Naive thymus-derived CD4-positive, alpha-beta T cell (primary cell): ENCODE results near the gene CDK5. TPM values are rescaled to one million over a fixed set of nuclear protein-coding genes. Genes with fewer than 3 reads are reported as not detected.

Source experiments
- ATAC-seq: fragments of 150-1000 bp; cut with Tn5 transposase; 2 replicates; pipeline ENCODE4 v1.10.0; 2021; ENCODE audit warnings: mild to moderate bottlenecking, moderate library complexity
- CTCF ChIA-PET: fragments of 350-600 bp; sonication (Branson Sonifier 250); formaldehyde crosslinking; loops from one replicate; lab custom pipeline; 2021; ENCODE audit warnings: antibody characterized with exemption; lab: Charles Lee
- POLR2A ChIA-PET: fragments of 350-600 bp; sonication (Branson Sonifier 250); formaldehyde crosslinking; loops from one replicate; lab custom pipeline; 2021; ENCODE audit warnings: antibody characterized with exemption, inconsistent platforms; lab: Charles Lee
- DNase-seq, 9 donors: peaks; one replicate each; pipeline versions ENCODE4 v3.0.0 to v3.0.0-alpha.2; 2020 to 2022; ENCODE audit warnings: mixed read lengths in 1 of 9
- H3K27ac ChIP-seq: one replicate; pipeline ENCODE4 v1.7.0; 2013; ENCODE audit warnings: mild to moderate bottlenecking, low read depth, low read length, moderate library complexity
- H3K27me3 ChIP-seq, 2 donors: one replicate each; pipeline ENCODE4 v1.7.0; 2013; ENCODE audit warnings: low read length in 2 of 2, mild to moderate bottlenecking in 2 of 2, moderate library complexity in 2 of 2; ENCODE audit not compliant: control insufficient read depth in 2 of 2, insufficient read depth in 2 of 2
- H3K36me3 ChIP-seq, 3 experiments: 1 replicate in 2 of 3; 2 replicates in 1 of 3; pipeline ENCODE4 v1.7.0; 2013; ENCODE audit warnings: low read length in 3 of 3, mild to moderate bottlenecking in 3 of 3, moderate library complexity in 1 of 3; ENCODE audit not compliant: insufficient read depth in 3 of 3, control insufficient read depth in 2 of 3
- H3K4me1 ChIP-seq, 2 donors: one replicate each; pipeline ENCODE4 v1.7.0; 2013; ENCODE audit warnings: low read length in 2 of 2, mild to moderate bottlenecking in 2 of 2, moderate library complexity in 1 of 2; ENCODE audit not compliant: control insufficient read depth in 2 of 2, insufficient read depth in 2 of 2
- H3K4me3 ChIP-seq: 2 replicates; pipeline ENCODE4 v1.7.0; 2013; ENCODE audit warnings: mild to moderate bottlenecking, low read length
- H3K9me3 ChIP-seq, 3 experiments: 1 replicate in 2 of 3; 2 replicates in 1 of 3; pipeline ENCODE4 v1.7.0; 2013; ENCODE audit warnings: low read length in 3 of 3; ENCODE audit not compliant: control insufficient read depth in 2 of 3
- H3K27ac Mint-ChIP-seq, 9 donors: one replicate each; pipeline ENCODE4 v1.8.0; 2020 to 2022; ENCODE audit warnings: mixed read lengths in 9 of 9, mild to moderate bottlenecking in 8 of 9, moderate library complexity in 5 of 9, inconsistent platforms in 2 of 9
- H3K27me3 Mint-ChIP-seq, 5 donors: one replicate each; pipeline ENCODE4 v1.8.0; 2021 to 2022; ENCODE audit warnings: mixed read lengths in 5 of 5, mild to moderate bottlenecking in 1 of 5
- H3K36me3 Mint-ChIP-seq, 5 donors: one replicate each; pipeline ENCODE4 v1.8.0; 2020 to 2022; ENCODE audit warnings: mixed read lengths in 5 of 5, mild to moderate bottlenecking in 3 of 5, inconsistent platforms in 1 of 5
- H3K4me1 Mint-ChIP-seq, 7 donors: one replicate each; pipeline ENCODE4 v1.8.0; 2020 to 2022; ENCODE audit warnings: mixed read lengths in 7 of 7, mild to moderate bottlenecking in 3 of 7, inconsistent platforms in 1 of 7
- H3K4me3 Mint-ChIP-seq, 10 donors: one replicate each; pipeline ENCODE4 v1.8.0; 2020 to 2022; ENCODE audit warnings: mild to moderate bottlenecking in 10 of 10, mixed read lengths in 10 of 10, moderate library complexity in 6 of 10, inconsistent platforms in 2 of 10
- H3K9me3 Mint-ChIP-seq, 11 donors: one replicate each; pipeline ENCODE4 v1.8.0; 2020 to 2022; ENCODE audit warnings: mixed read lengths in 11 of 11, mild to moderate bottlenecking in 4 of 11, inconsistent platforms in 1 of 11, moderate library complexity in 1 of 11
- intact Hi-C, 2 donors: fragments of 100-400 bp; cut with micrococcal nuclease; formaldehyde crosslinking; loops; one replicate each; pipeline ENCODE4 v1.15.1; 2023
- polyA plus RNA-seq, 2 donors: library from polyadenylated mRNA; unstranded; fragments of 300-500 nt; fragmentation: Illumina TruSeq; gene quantifications; one replicate each; pipeline ENCODE4 v1.2.3, GENCODE V29; 2021
- total RNA-seq, 6 experiments: library from RNA in 5 of 6; stranded (reverse) in 5 of 6; gene quantifications; 1 replicate in 5 of 6; 2 replicates in 1 of 6; pipeline ENCODE4 v1.2.3 and lab custom pipeline; 2021 to 2026

CDK5 gene
- total and polyA plus RNA-seq, 7 experiments from 2014 or later: 4.2 to 20.2 (median 7.7) TPM

DNA sequence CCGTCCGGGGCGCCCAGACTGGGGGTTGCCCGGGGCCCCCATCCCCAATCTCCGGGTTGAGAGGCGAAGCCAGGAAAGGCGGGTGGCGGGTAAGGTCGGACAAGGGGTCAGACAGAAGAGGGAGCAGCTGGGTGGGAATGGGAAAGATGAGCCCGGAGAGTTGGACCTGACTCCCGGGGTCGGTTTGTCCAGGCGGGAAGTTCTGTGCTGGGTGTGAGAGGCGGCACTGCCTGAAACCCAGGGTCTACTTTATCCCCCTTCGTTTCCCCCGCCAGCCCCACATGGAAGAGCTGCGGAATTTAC is 2.4 kb upstream of the CDK5 start:
- no peak for ATAC-seq
- H3K36me3 Mint-ChIP-seq: no peaks in the 10 kb centered on the region
- POLR2A ChIA-PET: interaction anchor here (0.5 to 2.8 kb wide), 3 partner anchors 24 to 1820 kb away, joined by 3 to 14 read pairs (median 4); partner anchors contain the start of gene TMUB1
- Histone ChIP-seq H3K36me3 (peaks cover 0 to 9% (median 0%) of the 10 kb centered on the region in 3 experiments), H3K4me1 (peaks cover 25 to 32% of the 10 kb centered on the region in 2 donors), H3K4me3 (peak overlapping the region; percentile 78), H3K9me3 (no peaks in the 10 kb centered on the region), H3K27ac (peak overlapping the region; percentile 92), H3K27me3 (no peaks in the 10 kb centered on the region)
- no peak for DNase-seq
- no peaks in the 10 kb centered on the region for H3K27me3 Mint-ChIP-seq
- CTCF ChIA-PET: interaction anchor here (0.6 to 3.5 kb wide), 2 partner anchors 24 to 304 kb away, joined by 3 to 15 read pairs; partner anchors contain the start of gene TMUB1
- intact Hi-C loops: no loop called here
- H3K9me3 Mint-ChIP-seq: peaks cover 0 to 1% (median 0%) of the 10 kb centered on the region in 11 donors
- peaks cover 25 to 38% (median 32%) of the 10 kb centered on the region in 7 donors for H3K4me1 Mint-ChIP-seq
- H3K27ac Mint-ChIP-seq: peak overlapping the region in 5 of 9 donors; percentile 38 to 86 (median 83)
- H3K4me3 Mint-ChIP-seq: peak overlapping the region; percentile 73 to 99 (median 93)

DNA sequence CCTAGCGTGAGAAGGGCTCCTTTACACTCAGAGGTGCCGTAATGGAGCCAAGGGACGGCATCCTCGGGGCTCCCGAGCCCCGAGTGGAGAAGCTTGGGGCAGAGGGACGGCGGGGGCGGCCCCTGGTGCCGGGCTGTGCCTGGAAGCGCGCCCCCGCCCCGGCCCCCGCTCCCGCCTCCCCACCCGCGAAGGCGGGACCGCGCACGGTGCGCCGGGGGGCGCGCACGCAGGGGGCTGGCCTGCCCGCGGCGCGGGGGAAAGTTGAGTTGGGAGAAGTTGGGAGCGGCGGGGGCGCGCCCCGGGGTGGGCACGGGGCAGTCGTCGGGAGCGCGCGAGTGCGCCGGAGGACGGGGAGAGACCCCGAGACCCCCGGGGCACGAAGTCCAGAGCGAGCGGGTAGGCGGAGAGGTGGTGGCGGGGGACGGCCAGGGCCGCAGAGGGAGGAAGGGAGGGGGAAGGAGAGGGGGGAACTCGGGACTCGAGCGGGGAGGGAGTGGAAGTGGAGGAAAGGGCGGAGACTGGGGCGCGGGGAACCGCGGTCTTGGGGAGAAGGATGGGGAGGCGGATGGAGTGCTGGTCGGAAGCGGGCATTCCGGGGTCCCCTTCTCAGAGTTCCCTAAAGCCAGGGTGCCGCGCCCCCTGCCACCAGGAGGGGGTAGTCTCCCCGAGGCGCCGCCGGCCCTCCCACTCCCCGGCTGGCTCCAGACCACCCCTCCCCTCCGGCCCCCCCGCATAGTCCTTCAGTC is 1.8 kb upstream of the CDK5 start, which contains the start of gene SLC4A2:
SLC4A2 (plus strand) TSS at position 223 of the 746 bp plus-strand sequence. CDS start 2,399 bp downstream, outside the sequence.
- no peaks in the 10 kb centered on the region for H3K9me3 ChIP-seq
- peak within 1 kb of the TSS; percentile 91 to 99 (median 94) for H3K4me3 Mint-ChIP-seq
- H3K27me3 ChIP-seq: no peaks in the 10 kb centered on the region
- H3K27ac Mint-ChIP-seq: peak within 1 kb of the TSS; percentile 86 to 96 (median 93)
- no peaks in the 10 kb centered on the region for H3K27me3 Mint-ChIP-seq
- H3K27ac ChIP-seq: peak within 1 kb of the TSS; percentile 92
- intact Hi-C loops: loop anchor here (1.0 to 5.0 kb wide), 9 partner anchors 8 to 691 kb away; partner anchors contain the start of genes REPIN1 (in 1 of the 2) and ZNF775 (in 1 of the 2)
- H3K36me3 Mint-ChIP-seq: peaks cover 0 to 3% (median 0%) of the 10 kb centered on the region in 5 donors
- peak within 1 kb of the TSS; percentile 78 for H3K4me3 ChIP-seq
- H3K4me1 ChIP-seq: peaks cover 25 to 32% of the 10 kb centered on the region in 2 donors
- DNase-seq: peak; percentile 46 to 82 (median 61)
- ATAC-seq: peak; percentile 37
- POLR2A ChIA-PET: interaction anchor here (0.5 to 2.8 kb wide), 7 partner anchors 21 to 83 kb away, joined by 3 to 14 read pairs (median 6); partner anchors contain the start of genes ABCB8, FASTK and TMUB1
- H3K4me1 Mint-ChIP-seq: peaks cover 25 to 38% (median 35%) of the 10 kb centered on the region in 7 donors
- peaks cover 0 to 1% (median 0%) of the 10 kb centered on the region in 11 donors for H3K9me3 Mint-ChIP-seq
- peaks cover 0 to 3% (median 0%) of the 10 kb centered on the region in 3 experiments for H3K36me3 ChIP-seq
- CTCF ChIA-PET: interaction anchor here (1.2 to 3.5 kb wide), 2 partner anchors 25 to 41 kb away, joined by 7 to 15 read pairs; partner anchors contain the start of gene TMUB1

DNA sequence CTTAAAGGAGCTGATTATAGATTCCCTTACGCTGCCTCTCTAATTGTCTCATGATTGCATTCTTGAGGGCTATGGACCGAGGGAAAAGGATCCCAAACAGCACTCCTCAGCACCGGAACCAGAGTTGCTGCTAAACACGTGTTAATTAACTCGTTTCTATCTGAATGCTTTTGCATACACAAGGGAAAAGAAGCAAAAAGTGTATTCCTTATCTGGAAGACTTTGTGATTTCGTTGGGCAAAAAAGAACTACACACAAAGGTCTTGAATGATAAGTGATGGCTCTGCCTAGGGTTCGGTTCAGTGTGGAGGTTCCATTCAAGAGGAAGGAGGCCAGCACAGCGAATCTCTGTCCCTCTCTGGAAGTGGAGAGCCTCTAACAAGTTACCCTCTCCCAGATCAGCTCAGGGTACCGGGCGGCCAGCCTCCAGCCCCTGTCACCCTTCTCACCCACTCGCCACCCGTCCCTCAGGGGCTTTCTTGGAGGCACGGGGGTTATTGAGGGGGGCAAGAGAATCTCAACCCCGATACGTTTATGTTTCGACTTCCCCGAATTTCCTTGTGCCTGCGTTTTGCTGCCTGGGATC is 1.2 kb upstream of the CDK5 start:
- peaks cover 0 to 1% (median 0%) of the 10 kb centered on the region in 11 donors for H3K9me3 Mint-ChIP-seq
- peaks cover 0 to 3% (median 0%) of the 10 kb centered on the region in 5 donors for H3K36me3 Mint-ChIP-seq
- no peaks in the 10 kb centered on the region for H3K27me3 ChIP-seq
- peaks cover 25 to 32% of the 10 kb centered on the region in 2 donors for H3K4me1 ChIP-seq
- H3K36me3 ChIP-seq: no peaks in the 10 kb centered on the region
- peak overlapping the region; percentile 92 for H3K27ac ChIP-seq
- intact Hi-C loops: loop anchor here (1.0 to 5.0 kb wide), 15 partner anchors 8 to 1221 kb away; partner anchors contain the start of genes ABCB8 (in 2 of the 2), ABCF2 (in 2 of the 2), FASTK (in 2 of the 2) and REPIN1 (in 1 of the 2)
- peak in 2 of 9 donors; percentile 26 to 37 for DNase-seq
- no peaks in the 10 kb centered on the region for H3K9me3 ChIP-seq
- H3K27ac Mint-ChIP-seq: peak overlapping the region; percentile 86 to 96 (median 93)
- H3K27me3 Mint-ChIP-seq: no peaks in the 10 kb centered on the region
- H3K4me3 ChIP-seq: peak overlapping the region; percentile 78
- H3K4me3 Mint-ChIP-seq: peak overlapping the region; percentile 91 to 99 (median 94)
- POLR2A ChIA-PET: interaction anchor here (1.0 to 2.8 kb wide), 9 partner anchors 22 to 83 kb away, joined by 3 to 14 read pairs (median 3); partner anchors contain the start of genes ABCB8, FASTK and TMUB1
- no peak for ATAC-seq
- CTCF ChIA-PET: interaction anchor here (1.2 to 3.5 kb wide), 2 partner anchors 26 to 40 kb away, joined by 7 to 15 read pairs; partner anchors contain the start of gene TMUB1
- peaks cover 25 to 38% (median 36%) of the 10 kb centered on the region in 7 donors for H3K4me1 Mint-ChIP-seq

DNA sequence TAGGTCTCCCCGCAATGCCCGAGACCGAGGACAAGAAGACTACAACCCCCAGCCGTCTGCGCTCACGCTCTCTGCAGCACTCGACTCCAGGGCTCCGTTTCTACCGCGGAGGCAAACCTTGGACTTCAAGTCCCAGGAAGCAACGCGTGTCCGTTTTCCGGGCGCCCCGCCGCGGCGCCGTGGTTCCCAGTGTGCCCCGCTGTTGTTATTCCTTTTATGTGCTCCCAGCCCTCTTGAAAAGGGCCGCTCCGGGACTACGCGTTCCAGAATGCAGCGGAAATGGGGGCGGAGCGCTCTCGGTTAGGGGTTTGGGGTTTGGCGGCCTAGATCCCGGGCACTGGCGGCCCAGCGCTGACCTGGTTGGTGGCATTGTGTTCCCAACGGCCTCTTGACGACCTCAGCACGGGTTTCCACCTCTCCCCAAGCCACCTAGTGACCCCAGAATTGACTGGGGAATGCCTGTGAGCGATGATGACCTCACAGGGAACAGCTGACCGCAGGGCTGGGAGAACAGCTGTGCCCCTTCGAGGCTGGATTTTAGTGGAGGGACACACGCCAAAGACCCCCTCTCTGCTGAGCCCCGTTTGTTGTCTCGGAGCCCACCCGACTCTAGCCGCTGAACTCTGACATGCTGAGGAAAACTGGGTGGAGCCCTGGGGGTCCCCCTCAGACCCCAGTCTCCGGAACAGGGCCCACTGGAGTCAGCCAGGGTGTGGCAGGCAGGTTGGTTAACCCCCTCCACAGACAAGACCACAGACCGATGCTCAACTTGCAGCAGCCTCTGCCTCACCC is 488 bp upstream of the CDK5 start:
- H3K4me3 ChIP-seq: peak overlapping the region; percentile 78
- Mint-ChIP-seq H3K4me1 (peaks cover 25 to 41% (median 38%) of the 10 kb centered on the region in 7 donors), H3K27me3 (no peaks in the 10 kb centered on the region), H3K27ac (peak overlapping the region; percentile 86 to 96 (median 93)), H3K36me3 (peaks cover 0 to 3% (median 0%) of the 10 kb centered on the region in 5 donors), H3K4me3 (peak overlapping the region; percentile 91 to 99 (median 94)), H3K9me3 (peaks cover 0 to 1% (median 0%) of the 10 kb centered on the region in 11 donors)
- ATAC-seq: peak; percentile 96
- H3K27me3 ChIP-seq: no peaks in the 10 kb centered on the region
- peaks cover 25 to 32% of the 10 kb centered on the region in 2 donors for H3K4me1 ChIP-seq
- peak overlapping the region; percentile 92 for H3K27ac ChIP-seq
- DNase-seq: peak; percentile 80 to 99 (median 97)
- no peaks in the 10 kb centered on the region for H3K36me3 ChIP-seq
- no peaks in the 10 kb centered on the region for H3K9me3 ChIP-seq
- ChIA-PET POLR2A (interaction anchor here (1.0 to 2.8 kb wide), 10 partner anchors 23 to 82 kb away, joined by 3 to 14 read pairs (median 4); partner anchors contain the start of genes ABCB8, FASTK and TMUB1), CTCF (interaction anchor here (1.0 to 3.5 kb wide), 3 partner anchors 26 to 52 kb away, joined by 3 to 15 read pairs (median 7); partner anchors contain the start of gene TMUB1)
- intact Hi-C loops: loop anchor here (1.0 to 5.0 kb wide), 13 partner anchors 22 to 1220 kb away; partner anchors contain the start of genes ABCB8 (in 2 of the 2), ABCF2 (in 2 of the 2), FASTK (in 2 of the 2) and REPIN1 (in 1 of the 2)

DNA sequence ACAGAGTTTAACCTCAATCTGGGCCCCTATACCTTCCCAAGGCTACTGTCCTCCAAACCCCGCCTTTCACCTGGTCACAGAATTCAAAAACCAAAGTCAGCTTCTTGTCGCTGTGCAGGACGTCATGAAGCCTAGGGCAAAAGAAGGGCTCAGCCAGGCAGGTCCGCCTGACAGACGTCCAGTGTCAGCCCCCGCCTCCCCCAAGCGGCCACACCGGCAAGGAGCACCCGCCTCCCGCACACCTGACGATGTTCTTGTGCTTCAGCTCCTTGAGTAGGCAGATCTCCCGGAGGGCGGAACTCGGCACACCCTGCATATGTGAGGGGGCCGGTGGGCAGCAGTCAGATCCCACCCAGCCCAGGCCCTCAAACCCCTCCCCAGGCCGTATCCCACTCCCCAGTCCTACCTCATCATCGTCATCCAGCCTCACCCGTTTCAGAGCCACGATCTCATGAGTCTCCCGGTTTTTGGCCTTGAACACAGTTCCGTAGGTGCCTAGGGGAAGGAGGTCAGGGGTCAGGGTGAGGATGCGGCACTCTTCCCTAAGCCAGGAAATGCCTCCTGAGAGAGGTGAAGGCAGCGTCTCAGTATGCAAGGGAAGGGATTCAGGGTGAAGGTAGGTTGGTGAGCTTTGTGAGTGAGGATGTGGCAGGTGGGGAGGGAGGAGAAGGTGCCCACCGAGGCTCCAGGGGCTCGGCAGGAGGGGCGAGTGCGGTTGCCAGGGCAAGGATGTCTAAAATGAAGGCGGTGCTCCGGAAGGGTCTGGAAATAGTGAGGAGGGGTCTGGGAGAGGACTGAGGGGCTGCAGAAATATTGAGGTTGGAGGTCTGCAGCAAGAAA is 811 bp downstream of the CDK5 start:
- Mint-ChIP-seq H3K36me3 (peaks cover 0 to 5% (median 4%) of the 10 kb centered on the region in 5 donors), H3K4me1 (peaks cover 30 to 49% (median 44%) of the 10 kb centered on the region in 7 donors), H3K27ac (peak overlapping the region in 6 of 9 donors; percentile 38 to 93 (median 88)), H3K4me3 (peak overlapping the region; percentile 91 to 99 (median 94)), H3K9me3 (peaks cover 0 to 1% (median 0%) of the 10 kb centered on the region in 11 donors), H3K27me3 (peaks cover 0 to 4% (median 0%) of the 10 kb centered on the region in 5 donors)
- ATAC-seq (no peak), DNase-seq (no peak)
- no peaks in the 10 kb centered on the region for H3K27me3 ChIP-seq
- ChIA-PET CTCF (interaction anchor here (0.6 to 3.5 kb wide), 4 partner anchors 28 to 201 kb away, joined by 3 to 15 read pairs (median 4); partner anchors contain the start of genes ABCB8 and TMUB1), POLR2A (interaction anchor here (0.7 to 2.7 kb wide), 4 partner anchors 26 to 38 kb away, joined by 3 to 10 read pairs (median 5); partner anchors contain the start of gene ABCB8)
- intact Hi-C loops: loop anchor here (5.0 kb wide), 4 partner anchors 35 to 575 kb away; no protein-coding TSS in a partner anchor
- H3K36me3 ChIP-seq: no peaks in the 10 kb centered on the region
- H3K27ac ChIP-seq: peak overlapping the region; percentile 52
- no peaks in the 10 kb centered on the region for H3K9me3 ChIP-seq
- H3K4me1 ChIP-seq: peaks cover 25 to 32% of the 10 kb centered on the region in 2 donors
- H3K4me3 ChIP-seq: peak overlapping the region; percentile 78
